ENCODE data around the gene MBD6.
A peak's percentile ranks its signal among the peaks of the same experiment; 100 is the strongest.

The MBD6 gene

GRCh38 chr12:57477710-57478681 lies 44.6 kb upstream of the MBD6 start:
- H3K9ac ChIP-seq (ENCODE audit: low read depth in 1 of 2, low read length in 2 of 2) = peak overlapping the region; percentile 4 to 74
- H3K36me3 ChIP-seq (ENCODE audit: control insufficient read depth in 2 of 2, insufficient read depth in 2 of 2, low read length in 2 of 2) = no peaks in the 10 kb centered on the region
- H3K4me3 ChIP-seq (ENCODE audit: low read length in 2 of 2) = peak overlapping the region; percentile 42 to 75
- no peaks in the 10 kb centered on the region for H3K9me3 ChIP-seq (ENCODE audit: control insufficient read depth in 2 of 2, low read length in 2 of 2)
- peaks cover 12 to 49% of the 10 kb centered on the region in 2 donors for H3K27me3 ChIP-seq (ENCODE audit: control insufficient read depth in 2 of 2, insufficient read depth in 2 of 2, low read length in 2 of 2)
- peaks cover 26 to 28% of the 10 kb centered on the region in 2 donors for H3K4me1 ChIP-seq (ENCODE audit: control insufficient read depth in 2 of 2, insufficient read depth in 2 of 2, low read length in 2 of 2)
- peak overlapping the region; percentile 75 to 91 for H3K27ac ChIP-seq (ENCODE audit: low read depth in 2 of 2, low read length in 2 of 2)

GRCh38 chr12:57479043-57479375 lies 43.6 kb upstream of the MBD6 start:
- Histone ChIP-seq H3K36me3 (ENCODE audit: control insufficient read depth in 2 of 2, insufficient read depth in 2 of 2, low read length in 2 of 2) (no peaks in the 10 kb centered on the region), H3K4me3 (ENCODE audit: low read length in 2 of 2) (peak overlapping the region in 1 of 2 donors; percentile 75), H3K27ac (ENCODE audit: low read depth in 2 of 2, low read length in 2 of 2) (peak overlapping the region; percentile 75 to 91), H3K4me1 (ENCODE audit: control insufficient read depth in 2 of 2, insufficient read depth in 2 of 2, low read length in 2 of 2) (peaks cover 26 to 28% of the 10 kb centered on the region in 2 donors), H3K9me3 (ENCODE audit: control insufficient read depth in 2 of 2, low read length in 2 of 2) (no peaks in the 10 kb centered on the region), H3K9ac (ENCODE audit: low read depth in 1 of 2, low read length in 2 of 2) (peak overlapping the region; percentile 46 to 56), H3K27me3 (ENCODE audit: control insufficient read depth in 2 of 2, insufficient read depth in 2 of 2, low read length in 2 of 2) (peaks cover 13 to 48% of the 10 kb centered on the region in 2 donors)

DNA sequence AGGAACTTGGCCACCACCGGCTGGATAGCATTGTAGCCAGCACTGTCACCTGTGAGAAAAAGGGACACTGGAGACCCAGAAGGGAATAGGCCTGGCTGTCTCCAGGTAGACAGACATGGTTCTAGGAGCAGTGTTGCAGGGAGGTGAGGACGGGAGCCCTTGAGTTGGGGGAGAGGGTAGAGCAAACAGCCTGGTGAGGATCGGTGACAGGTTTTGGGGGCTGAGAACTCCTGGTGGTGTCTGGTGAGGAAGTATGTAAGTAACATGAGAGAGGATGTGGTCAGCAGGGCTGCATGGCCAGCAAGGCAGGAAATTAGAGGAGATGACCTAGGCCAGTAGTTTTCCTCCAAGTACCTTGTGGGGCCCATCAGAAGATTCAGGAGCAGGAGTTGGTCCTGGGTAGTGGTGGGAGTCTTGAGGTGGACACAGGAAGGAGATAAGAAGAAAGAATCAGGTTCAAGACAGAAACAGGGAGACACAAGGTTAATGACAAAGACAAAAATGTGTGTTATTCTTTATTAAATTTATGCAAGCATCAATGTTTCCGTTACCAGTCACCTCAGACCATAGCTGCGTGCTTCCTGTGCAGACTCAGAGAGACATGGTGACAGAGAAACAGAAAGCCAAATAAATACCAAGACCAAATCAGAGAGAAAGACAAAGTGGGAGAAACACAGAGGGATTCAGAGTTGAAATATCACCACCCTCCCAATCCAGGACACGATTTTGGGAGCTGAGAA lies 43.1 kb upstream of the MBD6 start, which contains the start of gene ARHGAP9:
Gene ARHGAP9, minus strand, starts transcription at position 491 of the 740 bp plus-strand sequence. Its CDS starts 460 bp downstream, at position 31.
- Histone ChIP-seq H3K4me1 (ENCODE audit: control insufficient read depth in 2 of 2, insufficient read depth in 2 of 2, low read length in 2 of 2) (peaks cover 25 to 28% of the 10 kb centered on the region in 2 donors), H3K36me3 (ENCODE audit: control insufficient read depth in 2 of 2, insufficient read depth in 2 of 2, low read length in 2 of 2) (no peaks in the 10 kb centered on the region), H3K9me3 (ENCODE audit: control insufficient read depth in 2 of 2, low read length in 2 of 2) (no peaks in the 10 kb centered on the region), H3K4me3 (ENCODE audit: low read length in 2 of 2) (peak within 1 kb of the TSS in 1 of 2 donors; percentile 75), H3K27me3 (ENCODE audit: control insufficient read depth in 2 of 2, insufficient read depth in 2 of 2, low read length in 2 of 2) (peaks cover 12 to 42% of the 10 kb centered on the region in 2 donors), H3K9ac (ENCODE audit: low read depth in 1 of 2, low read length in 2 of 2) (peak within 1 kb of the TSS; percentile 46 to 56), H3K27ac (ENCODE audit: low read depth in 2 of 2, low read length in 2 of 2) (peak within 1 kb of the TSS; percentile 75 to 91)

DNA sequence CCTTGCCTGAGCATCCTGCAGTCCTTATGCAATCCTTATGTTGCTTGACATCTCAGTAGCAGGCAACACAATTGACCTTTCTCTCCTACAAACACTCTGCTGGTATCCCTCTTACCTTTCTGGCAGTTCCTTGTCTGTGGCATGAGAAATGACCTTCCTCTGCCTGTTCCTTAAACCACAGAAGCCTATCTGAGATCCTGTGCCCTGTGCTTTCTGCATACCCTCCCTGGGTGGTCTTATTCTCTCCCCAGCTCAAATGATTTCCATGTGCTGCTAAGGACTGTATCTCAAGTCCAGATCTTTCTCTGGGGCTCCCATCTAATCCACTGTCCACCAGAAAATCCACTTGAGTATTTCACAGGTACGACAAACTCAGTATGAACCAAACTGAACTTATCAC lies 41.0 kb upstream of the MBD6 start:
- H3K4me3 ChIP-seq (ENCODE audit: low read length in 2 of 2) = no peak overlapping the region
- no peaks in the 10 kb centered on the region for H3K9me3 ChIP-seq (ENCODE audit: control insufficient read depth in 2 of 2, low read length in 2 of 2)
- H3K27me3 ChIP-seq (ENCODE audit: control insufficient read depth in 2 of 2, insufficient read depth in 2 of 2, low read length in 2 of 2) = peaks cover 2 to 26% of the 10 kb centered on the region in 2 donors
- H3K36me3 ChIP-seq (ENCODE audit: control insufficient read depth in 2 of 2, insufficient read depth in 2 of 2, low read length in 2 of 2) = no peaks in the 10 kb centered on the region
- H3K27ac ChIP-seq (ENCODE audit: low read depth in 2 of 2, low read length in 2 of 2) = no peak overlapping the region
- peaks cover 10 to 20% of the 10 kb centered on the region in 2 donors for H3K4me1 ChIP-seq (ENCODE audit: control insufficient read depth in 2 of 2, insufficient read depth in 2 of 2, low read length in 2 of 2)
- no peak overlapping the region for H3K9ac ChIP-seq (ENCODE audit: low read depth in 1 of 2, low read length in 2 of 2)

DNA sequence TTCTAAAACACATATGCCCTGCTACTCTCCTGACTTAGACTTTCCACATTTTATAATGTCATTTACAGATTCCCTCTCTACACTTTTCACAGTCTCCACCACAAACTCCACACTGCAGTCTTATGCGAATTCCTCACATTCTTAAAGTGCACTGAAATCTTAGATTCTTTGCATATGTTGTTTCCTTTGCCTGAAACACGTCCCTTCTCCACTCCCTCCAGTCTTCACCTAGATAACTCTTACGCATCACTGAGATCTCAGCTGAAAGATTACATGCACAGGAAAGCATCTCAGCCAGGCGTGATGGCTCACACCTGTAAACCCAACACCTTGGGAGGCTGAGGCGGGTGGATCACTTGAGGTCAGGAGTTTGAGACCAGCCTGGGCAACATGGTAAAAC lies 39.2 kb upstream of the MBD6 start:
- H3K9me3 ChIP-seq (ENCODE audit: control insufficient read depth in 2 of 2, low read length in 2 of 2) = no peaks in the 10 kb centered on the region
- peaks cover 2 to 14% of the 10 kb centered on the region in 2 donors for H3K27me3 ChIP-seq (ENCODE audit: control insufficient read depth in 2 of 2, insufficient read depth in 2 of 2, low read length in 2 of 2)
- peaks cover 15 to 21% of the 10 kb centered on the region in 2 donors for H3K4me1 ChIP-seq (ENCODE audit: control insufficient read depth in 2 of 2, insufficient read depth in 2 of 2, low read length in 2 of 2)
- no peak overlapping the region for H3K4me3 ChIP-seq (ENCODE audit: low read length in 2 of 2)
- H3K36me3 ChIP-seq (ENCODE audit: control insufficient read depth in 2 of 2, insufficient read depth in 2 of 2, low read length in 2 of 2) = no peaks in the 10 kb centered on the region
- peak overlapping the region in 1 of 2 donors; percentile 24 for H3K9ac ChIP-seq (ENCODE audit: low read depth in 1 of 2, low read length in 2 of 2)
- no peak overlapping the region for H3K27ac ChIP-seq (ENCODE audit: low read depth in 2 of 2, low read length in 2 of 2)

DNA sequence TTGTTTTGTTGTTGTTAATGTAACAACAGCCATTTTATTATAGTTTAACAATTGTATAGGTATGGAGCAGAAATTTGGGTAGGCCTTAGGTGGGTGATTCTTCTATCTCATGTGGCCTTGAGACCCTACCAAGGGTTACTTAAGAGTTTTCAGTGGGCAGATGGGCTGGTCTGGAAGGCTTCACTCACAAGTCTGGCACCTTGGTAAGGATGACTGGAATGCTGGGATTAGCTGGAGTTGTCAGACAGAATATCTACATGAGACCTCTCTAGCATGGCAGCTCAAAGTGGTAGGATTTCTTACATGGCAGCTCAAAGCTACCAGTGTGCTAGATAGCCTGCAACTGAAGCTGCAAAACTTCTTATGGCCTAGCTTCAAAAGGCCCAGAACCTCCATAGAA lies 36.9 kb upstream of the MBD6 start:
- Histone ChIP-seq H3K27me3 (ENCODE audit: control insufficient read depth in 2 of 2, insufficient read depth in 2 of 2, low read length in 2 of 2) (peaks cover 2 to 3% of the 10 kb centered on the region in 2 donors), H3K36me3 (ENCODE audit: control insufficient read depth in 2 of 2, insufficient read depth in 2 of 2, low read length in 2 of 2) (peaks cover 9 to 14% of the 10 kb centered on the region in 2 donors), H3K4me1 (ENCODE audit: control insufficient read depth in 2 of 2, insufficient read depth in 2 of 2, low read length in 2 of 2) (peaks cover 16 to 18% of the 10 kb centered on the region in 2 donors), H3K4me3 (ENCODE audit: low read length in 2 of 2) (no peak overlapping the region), H3K9ac (ENCODE audit: low read depth in 1 of 2, low read length in 2 of 2) (no peak overlapping the region), H3K9me3 (ENCODE audit: control insufficient read depth in 2 of 2, low read length in 2 of 2) (no peaks in the 10 kb centered on the region), H3K27ac (ENCODE audit: low read depth in 2 of 2, low read length in 2 of 2) (no peak overlapping the region)

DNA sequence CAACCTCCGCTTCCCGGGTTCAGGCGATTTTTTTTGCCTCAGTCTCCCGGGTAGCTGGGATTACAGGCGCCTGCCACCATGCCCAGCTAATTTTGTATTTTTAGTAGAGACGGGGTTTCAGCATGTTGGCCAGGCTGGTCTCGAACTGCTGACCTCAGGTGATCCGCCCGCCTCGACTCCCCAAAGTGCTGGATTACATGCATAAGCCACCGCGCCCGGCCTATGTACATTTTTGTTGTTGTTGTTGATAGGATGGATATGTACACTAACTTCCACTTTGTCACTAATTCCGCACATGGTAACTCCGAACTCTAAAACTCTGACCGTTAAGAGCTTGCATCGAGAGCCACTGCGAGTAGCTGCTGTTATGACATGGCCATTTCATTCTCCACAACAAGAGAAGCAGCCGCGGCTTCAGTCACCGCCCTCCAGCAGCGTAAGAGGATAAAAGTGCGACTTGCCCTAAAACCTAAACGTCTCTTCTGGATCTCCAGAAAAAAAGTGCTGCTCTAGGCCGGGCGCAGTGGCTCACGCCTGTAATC lies 35.5 kb upstream of the MBD6 start:
- peaks cover 0 to 2% of the 10 kb centered on the region in 2 donors for H3K27me3 ChIP-seq (ENCODE audit: control insufficient read depth in 2 of 2, insufficient read depth in 2 of 2, low read length in 2 of 2)
- H3K9me3 ChIP-seq (ENCODE audit: control insufficient read depth in 2 of 2, low read length in 2 of 2) = no peaks in the 10 kb centered on the region
- no peak overlapping the region for H3K27ac ChIP-seq (ENCODE audit: low read depth in 2 of 2, low read length in 2 of 2)
- peak overlapping the region; percentile 97 to 99 for H3K4me3 ChIP-seq (ENCODE audit: low read length in 2 of 2)
- H3K36me3 ChIP-seq (ENCODE audit: control insufficient read depth in 2 of 2, insufficient read depth in 2 of 2, low read length in 2 of 2) = peaks cover 20 to 22% of the 10 kb centered on the region in 2 donors
- peak overlapping the region in 1 of 2 donors; percentile 26 for H3K9ac ChIP-seq (ENCODE audit: low read depth in 1 of 2, low read length in 2 of 2)
- peaks cover 16 to 18% of the 10 kb centered on the region in 2 donors for H3K4me1 ChIP-seq (ENCODE audit: control insufficient read depth in 2 of 2, insufficient read depth in 2 of 2, low read length in 2 of 2)

DNA sequence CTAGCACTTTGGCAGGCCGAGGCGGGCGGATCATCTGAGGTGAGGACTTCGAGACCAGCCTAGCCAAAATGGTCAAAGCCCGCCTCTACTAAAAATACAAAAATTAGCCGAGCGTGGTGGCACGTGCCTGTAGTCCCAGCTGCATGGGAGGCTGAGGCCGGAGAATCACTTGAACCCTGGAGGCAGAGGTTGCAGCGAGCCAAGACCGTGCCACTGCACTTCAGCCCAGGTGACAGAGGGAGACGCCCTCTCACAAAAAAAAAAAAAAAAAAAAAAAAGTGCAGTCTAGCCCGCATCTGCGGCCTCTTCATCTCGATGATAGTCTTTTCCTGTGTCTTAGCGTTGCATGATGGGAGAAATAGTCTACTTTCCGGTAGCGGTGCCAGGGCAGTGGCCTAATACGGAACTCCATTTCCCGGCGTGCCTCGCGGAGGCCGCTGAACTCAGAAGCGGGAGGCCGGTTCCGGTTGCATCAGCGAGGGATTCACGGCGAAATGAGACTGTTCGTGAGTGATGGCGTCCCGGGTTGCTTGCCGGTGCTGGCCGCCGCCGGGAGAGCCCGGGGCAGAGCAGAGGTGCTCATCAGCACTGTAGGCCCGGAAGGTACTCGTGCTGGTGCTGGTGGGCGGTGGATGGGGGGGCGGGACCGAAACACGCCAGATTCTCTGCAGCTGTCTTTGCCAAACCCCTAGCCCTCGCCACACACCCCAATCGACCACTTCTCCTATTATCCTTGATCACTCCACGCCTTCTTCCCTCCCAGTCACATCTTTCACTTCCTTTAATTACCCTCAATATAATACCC lies 34.8 kb upstream of the MBD6 start, which contains the start of gene MARS1:
Gene MARS1, plus strand, starts transcription at position 472 of the 805 bp plus-strand sequence. Its CDS starts 23 bp downstream, at position 495.
- Histone ChIP-seq H3K9ac (ENCODE audit: low read depth in 1 of 2, low read length in 2 of 2) (peak within 1 kb of the TSS; percentile 94 to 95), H3K4me3 (ENCODE audit: low read length in 2 of 2) (peak within 1 kb of the TSS; percentile 97 to 99)

More for the DNA sequence above, 34.8 kb upstream of the MBD6 start, which contains the start of gene MARS1:
- Histone ChIP-seq H3K36me3 (ENCODE audit: control insufficient read depth in 2 of 2, insufficient read depth in 2 of 2, low read length in 2 of 2) (peaks cover 22 to 25% of the 10 kb centered on the region in 2 donors), H3K27ac (ENCODE audit: low read depth in 2 of 2, low read length in 2 of 2) (peak within 1 kb of the TSS; percentile 75 to 86), H3K27me3 (ENCODE audit: control insufficient read depth in 2 of 2, insufficient read depth in 2 of 2, low read length in 2 of 2) (peaks cover 0 to 2% of the 10 kb centered on the region in 2 donors), H3K9me3 (ENCODE audit: control insufficient read depth in 2 of 2, low read length in 2 of 2) (no peaks in the 10 kb centered on the region), H3K4me1 (ENCODE audit: control insufficient read depth in 2 of 2, insufficient read depth in 2 of 2, low read length in 2 of 2) (peaks cover 16 to 18% of the 10 kb centered on the region in 2 donors)
